ENCODE data around the gene GGACT. TPM values are rescaled to one million over a fixed set of nuclear protein-coding genes. Genes with fewer than 3 reads are reported as not detected.

GGACT gene
- total and polyA plus RNA-seq, 2 experiments from 2014 or later, result 0.24 to 1.0 TPM

DNA sequence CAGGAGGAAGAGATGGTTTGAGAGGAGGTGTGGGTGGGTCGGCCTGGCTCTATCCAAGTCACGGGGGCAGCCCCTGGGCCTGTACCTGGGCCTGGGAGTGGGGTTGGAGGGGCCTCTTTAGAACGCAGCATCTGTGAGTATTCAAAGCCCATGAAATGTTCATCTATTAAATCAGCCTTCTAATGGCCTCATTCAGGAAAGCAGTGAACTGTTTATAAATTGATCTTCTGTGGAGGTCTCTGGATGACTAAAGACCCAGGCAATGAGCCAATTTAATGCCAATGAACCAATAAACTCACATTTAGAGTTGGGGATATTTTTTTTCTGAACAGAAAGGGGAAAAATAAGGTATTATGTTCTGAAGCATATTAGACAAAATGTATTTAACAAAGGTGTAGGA is 19.9 kb upstream of the GGACT start:
- no peaks in the 10 kb centered on the region for H3K4me1 ChIP-seq (ENCODE audit: insufficient read depth)
- H3K27me3 Mint-ChIP-seq (ENCODE audit: insufficient read depth, low read depth, poor library complexity), result no peaks in the 10 kb centered on the region
- no peaks in the 10 kb centered on the region for H3K9me2 ChIP-seq (ENCODE audit: insufficient read depth)
- H3K4me1 Mint-ChIP-seq, result peaks cover 8% of the 10 kb centered on the region; the same call in 2 of the 3 replicates
- H2AFZ ChIP-seq, result no peak overlapping the region
- no peaks in the 10 kb centered on the region for H3K79me2 ChIP-seq (replicated peaks; ENCODE audit: insufficient read depth)
- no peak overlapping the region for H3K4me2 ChIP-seq
- H3K36me3 ChIP-seq (ENCODE audit: insufficient read depth), result no peaks in the 10 kb centered on the region; the same call in 1 of the 2 replicates
- no peak overlapping the region for H3K27ac ChIP-seq (ENCODE audit: low read depth)
- no peak overlapping the region for H3K4me3 ChIP-seq
- no peak overlapping the region for H3K27ac Mint-ChIP-seq
- no peaks in the 10 kb centered on the region; the same call in 1 of the 2 replicates for H3F3A ChIP-seq (replicated peaks; ENCODE audit: low read depth)
- H3K36me3 Mint-ChIP-seq (ENCODE audit: low read depth), result peaks cover 11% of the 10 kb centered on the region
- no peaks in the 10 kb centered on the region for H4K20me1 ChIP-seq (replicated peaks; ENCODE audit: insufficient read depth)
- TF ChIP-seq, protein P1, sequence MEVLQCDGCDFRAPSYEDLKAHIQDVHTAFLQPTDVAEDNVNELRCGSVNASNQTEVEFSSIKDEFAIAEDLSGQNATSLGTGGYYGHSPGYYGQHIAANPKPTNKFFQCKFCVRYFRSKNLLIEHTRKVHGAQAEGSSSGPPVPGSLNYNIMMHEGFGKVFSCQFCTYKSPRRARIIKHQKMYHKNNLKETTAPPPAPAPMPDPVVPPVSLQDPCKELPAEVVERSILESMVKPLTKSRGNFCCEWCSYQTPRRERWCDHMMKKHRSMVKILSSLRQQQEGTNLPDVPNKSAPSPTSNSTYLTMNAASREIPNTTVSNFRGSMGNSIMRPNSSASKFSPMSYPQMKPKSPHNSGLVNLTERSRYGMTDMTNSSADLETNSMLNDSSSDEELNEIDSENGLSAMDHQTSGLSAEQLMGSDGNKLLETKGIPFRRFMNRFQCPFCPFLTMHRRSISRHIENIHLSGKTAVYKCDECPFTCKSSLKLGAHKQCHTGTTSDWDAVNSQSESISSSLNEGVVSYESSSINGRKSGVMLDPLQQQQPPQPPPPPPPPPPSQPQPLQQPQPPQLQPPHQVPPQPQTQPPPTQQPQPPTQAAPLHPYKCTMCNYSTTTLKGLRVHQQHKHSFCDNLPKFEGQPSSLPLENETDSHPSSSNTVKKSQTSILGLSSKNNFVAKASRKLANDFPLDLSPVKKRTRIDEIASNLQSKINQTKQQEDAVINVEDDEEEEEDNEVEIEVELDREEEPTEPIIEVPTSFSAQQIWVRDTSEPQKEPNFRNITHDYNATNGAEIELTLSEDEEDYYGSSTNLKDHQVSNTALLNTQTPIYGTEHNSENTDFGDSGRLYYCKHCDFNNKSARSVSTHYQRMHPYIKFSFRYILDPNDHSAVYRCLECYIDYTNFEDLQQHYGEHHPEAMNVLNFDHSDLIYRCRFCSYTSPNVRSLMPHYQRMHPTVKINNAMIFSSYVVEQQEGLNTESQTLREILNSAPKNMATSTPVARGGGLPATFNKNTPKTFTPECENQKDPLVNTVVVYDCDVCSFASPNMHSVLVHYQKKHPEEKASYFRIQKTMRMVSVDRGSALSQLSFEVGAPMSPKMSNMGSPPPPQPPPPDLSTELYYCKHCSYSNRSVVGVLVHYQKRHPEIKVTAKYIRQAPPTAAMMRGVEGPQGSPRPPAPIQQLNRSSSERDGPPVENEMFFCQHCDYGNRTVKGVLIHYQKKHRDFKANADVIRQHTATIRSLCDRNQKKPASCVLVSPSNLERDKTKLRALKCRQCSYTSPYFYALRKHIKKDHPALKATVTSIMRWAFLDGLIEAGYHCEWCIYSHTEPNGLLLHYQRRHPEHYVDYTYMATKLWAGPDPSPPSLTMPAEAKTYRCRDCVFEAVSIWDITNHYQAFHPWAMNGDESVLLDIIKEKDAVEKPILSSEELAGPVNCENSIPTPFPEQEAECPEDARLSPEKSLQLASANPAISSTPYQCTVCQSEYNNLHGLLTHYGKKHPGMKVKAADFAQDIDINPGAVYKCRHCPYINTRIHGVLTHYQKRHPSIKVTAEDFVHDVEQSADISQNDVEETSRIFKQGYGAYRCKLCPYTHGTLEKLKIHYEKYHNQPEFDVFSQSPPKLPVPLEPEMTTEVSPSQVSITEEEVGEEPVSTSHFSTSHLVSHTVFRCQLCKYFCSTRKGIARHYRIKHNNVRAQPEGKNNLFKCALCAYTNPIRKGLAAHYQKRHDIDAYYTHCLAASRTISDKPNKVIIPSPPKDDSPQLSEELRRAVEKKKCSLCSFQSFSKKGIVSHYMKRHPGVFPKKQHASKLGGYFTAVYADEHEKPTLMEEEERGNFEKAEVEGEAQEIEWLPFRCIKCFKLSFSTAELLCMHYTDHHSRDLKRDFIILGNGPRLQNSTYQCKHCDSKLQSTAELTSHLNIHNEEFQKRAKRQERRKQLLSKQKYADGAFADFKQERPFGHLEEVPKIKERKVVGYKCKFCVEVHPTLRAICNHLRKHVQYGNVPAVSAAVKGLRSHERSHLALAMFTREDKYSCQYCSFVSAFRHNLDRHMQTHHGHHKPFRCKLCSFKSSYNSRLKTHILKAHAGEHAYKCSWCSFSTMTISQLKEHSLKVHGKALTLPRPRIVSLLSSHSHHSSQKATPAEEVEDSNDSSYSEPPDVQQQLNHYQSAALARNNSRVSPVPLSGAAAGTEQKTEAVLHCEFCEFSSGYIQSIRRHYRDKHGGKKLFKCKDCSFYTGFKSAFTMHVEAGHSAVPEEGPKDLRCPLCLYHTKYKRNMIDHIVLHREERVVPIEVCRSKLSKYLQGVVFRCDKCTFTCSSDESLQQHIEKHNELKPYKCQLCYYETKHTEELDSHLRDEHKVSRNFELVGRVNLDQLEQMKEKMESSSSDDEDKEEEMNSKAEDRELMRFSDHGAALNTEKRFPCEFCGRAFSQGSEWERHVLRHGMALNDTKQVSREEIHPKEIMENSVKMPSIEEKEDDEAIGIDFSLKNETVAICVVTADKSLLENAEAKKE (CRISPR knock-in tag; IDR thresholded peaks at IDR 0.05), result no peak
- TF ChIP-seq, protein P2, sequence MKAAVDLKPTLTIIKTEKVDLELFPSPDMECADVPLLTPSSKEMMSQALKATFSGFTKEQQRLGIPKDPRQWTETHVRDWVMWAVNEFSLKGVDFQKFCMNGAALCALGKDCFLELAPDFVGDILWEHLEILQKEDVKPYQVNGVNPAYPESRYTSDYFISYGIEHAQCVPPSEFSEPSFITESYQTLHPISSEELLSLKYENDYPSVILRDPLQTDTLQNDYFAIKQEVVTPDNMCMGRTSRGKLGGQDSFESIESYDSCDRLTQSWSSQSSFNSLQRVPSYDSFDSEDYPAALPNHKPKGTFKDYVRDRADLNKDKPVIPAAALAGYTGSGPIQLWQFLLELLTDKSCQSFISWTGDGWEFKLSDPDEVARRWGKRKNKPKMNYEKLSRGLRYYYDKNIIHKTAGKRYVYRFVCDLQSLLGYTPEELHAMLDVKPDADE (IDR thresholded peaks at IDR 0.05), result no peak
- TF ChIP-seq STAT1 (IDR thresholded peaks at IDR 0.05; ENCODE audit: unreplicated experiment), result no peak
- no peak for TF ChIP-seq EZH2phosphoT487 (IDR thresholded peaks at IDR 0.05; ENCODE audit: unreplicated experiment)
- no peak for TF ChIP-seq NANOG (IDR thresholded peaks at IDR 0.05; ENCODE audit: borderline replicate concordance)
- TF ChIP-seq POLR2AphosphoS5 (IDR thresholded peaks at IDR 0.05; ENCODE audit: low read depth), result no peak
- TF ChIP-seq EZH2 (IDR thresholded peaks at IDR 0.05; ENCODE audit: low read depth, unreplicated experiment), result no peak
- TF ChIP-seq, protein P3, sequence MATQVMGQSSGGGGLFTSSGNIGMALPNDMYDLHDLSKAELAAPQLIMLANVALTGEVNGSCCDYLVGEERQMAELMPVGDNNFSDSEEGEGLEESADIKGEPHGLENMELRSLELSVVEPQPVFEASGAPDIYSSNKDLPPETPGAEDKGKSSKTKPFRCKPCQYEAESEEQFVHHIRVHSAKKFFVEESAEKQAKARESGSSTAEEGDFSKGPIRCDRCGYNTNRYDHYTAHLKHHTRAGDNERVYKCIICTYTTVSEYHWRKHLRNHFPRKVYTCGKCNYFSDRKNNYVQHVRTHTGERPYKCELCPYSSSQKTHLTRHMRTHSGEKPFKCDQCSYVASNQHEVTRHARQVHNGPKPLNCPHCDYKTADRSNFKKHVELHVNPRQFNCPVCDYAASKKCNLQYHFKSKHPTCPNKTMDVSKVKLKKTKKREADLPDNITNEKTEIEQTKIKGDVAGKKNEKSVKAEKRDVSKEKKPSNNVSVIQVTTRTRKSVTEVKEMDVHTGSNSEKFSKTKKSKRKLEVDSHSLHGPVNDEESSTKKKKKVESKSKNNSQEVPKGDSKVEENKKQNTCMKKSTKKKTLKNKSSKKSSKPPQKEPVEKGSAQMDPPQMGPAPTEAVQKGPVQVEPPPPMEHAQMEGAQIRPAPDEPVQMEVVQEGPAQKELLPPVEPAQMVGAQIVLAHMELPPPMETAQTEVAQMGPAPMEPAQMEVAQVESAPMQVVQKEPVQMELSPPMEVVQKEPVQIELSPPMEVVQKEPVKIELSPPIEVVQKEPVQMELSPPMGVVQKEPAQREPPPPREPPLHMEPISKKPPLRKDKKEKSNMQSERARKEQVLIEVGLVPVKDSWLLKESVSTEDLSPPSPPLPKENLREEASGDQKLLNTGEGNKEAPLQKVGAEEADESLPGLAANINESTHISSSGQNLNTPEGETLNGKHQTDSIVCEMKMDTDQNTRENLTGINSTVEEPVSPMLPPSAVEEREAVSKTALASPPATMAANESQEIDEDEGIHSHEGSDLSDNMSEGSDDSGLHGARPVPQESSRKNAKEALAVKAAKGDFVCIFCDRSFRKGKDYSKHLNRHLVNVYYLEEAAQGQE (IDR thresholded peaks at IDR 0.05; ENCODE audit: unreplicated experiment), result no peak
- TF ChIP-seq ZNF114 (CRISPR knock-in tag; IDR thresholded peaks at IDR 0.05), result no peak
- no peak for TF ChIP-seq CREB1 (CRISPR knock-in tag; IDR thresholded peaks at IDR 0.05; ENCODE audit: low read depth)
- no peak for TF ChIP-seq ZNF331 (CRISPR knock-in tag; IDR thresholded peaks at IDR 0.05; ENCODE audit: low read depth)
- no peak for TF ChIP-seq JUNB (IDR thresholded peaks at IDR 0.05; ENCODE audit: unreplicated experiment)
- TF ChIP-seq, protein P4, sequence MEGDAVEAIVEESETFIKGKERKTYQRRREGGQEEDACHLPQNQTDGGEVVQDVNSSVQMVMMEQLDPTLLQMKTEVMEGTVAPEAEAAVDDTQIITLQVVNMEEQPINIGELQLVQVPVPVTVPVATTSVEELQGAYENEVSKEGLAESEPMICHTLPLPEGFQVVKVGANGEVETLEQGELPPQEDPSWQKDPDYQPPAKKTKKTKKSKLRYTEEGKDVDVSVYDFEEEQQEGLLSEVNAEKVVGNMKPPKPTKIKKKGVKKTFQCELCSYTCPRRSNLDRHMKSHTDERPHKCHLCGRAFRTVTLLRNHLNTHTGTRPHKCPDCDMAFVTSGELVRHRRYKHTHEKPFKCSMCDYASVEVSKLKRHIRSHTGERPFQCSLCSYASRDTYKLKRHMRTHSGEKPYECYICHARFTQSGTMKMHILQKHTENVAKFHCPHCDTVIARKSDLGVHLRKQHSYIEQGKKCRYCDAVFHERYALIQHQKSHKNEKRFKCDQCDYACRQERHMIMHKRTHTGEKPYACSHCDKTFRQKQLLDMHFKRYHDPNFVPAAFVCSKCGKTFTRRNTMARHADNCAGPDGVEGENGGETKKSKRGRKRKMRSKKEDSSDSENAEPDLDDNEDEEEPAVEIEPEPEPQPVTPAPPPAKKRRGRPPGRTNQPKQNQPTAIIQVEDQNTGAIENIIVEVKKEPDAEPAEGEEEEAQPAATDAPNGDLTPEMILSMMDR (conservative IDR thresholded peaks at IDR 0.05; ENCODE audit: low read depth in 2 of 2), result no peak
- no peaks in the 10 kb centered on the region for H3K27me3 ChIP-seq (ENCODE audit: insufficient read depth)
- ATAC-seq, result no peak
- H3K4me3 Mint-ChIP-seq, result no peak overlapping the region
- DNase-seq (ENCODE audit: low spot score), result no peak
- H3K9me3 Mint-ChIP-seq, result no peaks in the 10 kb centered on the region

Measured in GM23338 (cell line).